ENCODE data around the gene KCTD15.

The KCTD15 gene

GRCh38 chr19:33750587-33751435 lies 45.9 kb upstream of the KCTD15 start:
- TF ChIP-seq CTCF (IDR thresholded peaks at IDR 0.05; ENCODE audit: low read depth, low read length, missing control alignments): no peak
- in situ Hi-C loops (cut with HindIII; ENCODE audit: low pct_ligation_motif_present, low sequenced_read_pairs): loop anchor here (25.0 kb wide), 1 partner anchor 339 kb away; no protein-coding TSS in a partner anchor
- Histone ChIP-seq H3K36me3 (replicated peaks) (no peaks in the 10 kb centered on the region), H3K4me3 (ENCODE audit: low read depth, low read length) (no peak overlapping the region), H3K27ac (no peak overlapping the region), H3K27me3 (replicated peaks) (no peaks in the 10 kb centered on the region)
- no peak for DNase-seq

GRCh38 chr19:33751436-33751770 lies 45.3 kb upstream of the KCTD15 start:
- Histone ChIP-seq H3K4me3 (ENCODE audit: low read depth, low read length) (no peak overlapping the region), H3K27ac (no peak overlapping the region), H3K36me3 (replicated peaks) (no peaks in the 10 kb centered on the region), H3K27me3 (replicated peaks) (no peaks in the 10 kb centered on the region)
- no peak for DNase-seq
- in situ Hi-C loops (cut with HindIII; ENCODE audit: low pct_ligation_motif_present, low sequenced_read_pairs): loop anchor here (25.0 kb wide), 1 partner anchor 339 kb away; no protein-coding TSS in a partner anchor
- no peak for TF ChIP-seq CTCF (IDR thresholded peaks at IDR 0.05; ENCODE audit: low read depth, low read length, missing control alignments)

GRCh38 chr19:33752018-33752800 lies 44.5 kb upstream of the KCTD15 start:
- Histone ChIP-seq H3K27ac (no peak overlapping the region), H3K36me3 (replicated peaks) (no peaks in the 10 kb centered on the region), H3K4me3 (ENCODE audit: low read depth, low read length) (no peak overlapping the region), H3K27me3 (replicated peaks) (no peaks in the 10 kb centered on the region)
- no peak for TF ChIP-seq CTCF (IDR thresholded peaks at IDR 0.05; ENCODE audit: low read depth, low read length, missing control alignments)
- in situ Hi-C loops (cut with HindIII; ENCODE audit: low pct_ligation_motif_present, low sequenced_read_pairs): loop anchor here (25.0 kb wide), 1 partner anchor 340 kb away; no protein-coding TSS in a partner anchor
- DNase-seq: no peak

GRCh38 chr19:33752945-33753344 lies 43.7 kb upstream of the KCTD15 start:
- DNase-seq: no peak
- Histone ChIP-seq H3K27me3 (replicated peaks) (no peaks in the 10 kb centered on the region), H3K4me3 (ENCODE audit: low read depth, low read length) (no peak overlapping the region), H3K27ac (no peak overlapping the region), H3K36me3 (replicated peaks) (no peaks in the 10 kb centered on the region)
- no peak for TF ChIP-seq CTCF (IDR thresholded peaks at IDR 0.05; ENCODE audit: low read depth, low read length, missing control alignments)
- in situ Hi-C loops (cut with HindIII; ENCODE audit: low pct_ligation_motif_present, low sequenced_read_pairs): loop anchor here (25.0 kb wide), 1 partner anchor 341 kb away; no protein-coding TSS in a partner anchor

GRCh38 chr19:33754361-33754760 lies 42.3 kb upstream of the KCTD15 start:
- in situ Hi-C loops (cut with HindIII; ENCODE audit: low pct_ligation_motif_present, low sequenced_read_pairs): loop anchor here (25.0 kb wide), 1 partner anchor 342 kb away; no protein-coding TSS in a partner anchor
- no peak overlapping the region for H3K27ac ChIP-seq
- no peak overlapping the region for H3K4me3 ChIP-seq (ENCODE audit: low read depth, low read length)
- no peaks in the 10 kb centered on the region for H3K27me3 ChIP-seq (replicated peaks)
- no peak for DNase-seq
- no peak for TF ChIP-seq CTCF (IDR thresholded peaks at IDR 0.05; ENCODE audit: low read depth, low read length, missing control alignments)
- H3K36me3 ChIP-seq (replicated peaks): no peaks in the 10 kb centered on the region

Measured in brain microvascular endothelial cell (primary cell).